GM21367 (cell line): ENCODE data around the gene PRKCA.
"Not testable (repeated sequence)": the region's sequence is repeated elsewhere in the genome, so short reads cannot be mapped to it uniquely, and the experiment has no call there.

Source experiments
- ATAC-seq: cut with Tn5 transposase; IDR thresholded peaks from one replicate; pipeline ENCODE4 v1.9.1; 2021; ENCODE audit not compliant: unreplicated experiment

PRKCA gene

DNA sequence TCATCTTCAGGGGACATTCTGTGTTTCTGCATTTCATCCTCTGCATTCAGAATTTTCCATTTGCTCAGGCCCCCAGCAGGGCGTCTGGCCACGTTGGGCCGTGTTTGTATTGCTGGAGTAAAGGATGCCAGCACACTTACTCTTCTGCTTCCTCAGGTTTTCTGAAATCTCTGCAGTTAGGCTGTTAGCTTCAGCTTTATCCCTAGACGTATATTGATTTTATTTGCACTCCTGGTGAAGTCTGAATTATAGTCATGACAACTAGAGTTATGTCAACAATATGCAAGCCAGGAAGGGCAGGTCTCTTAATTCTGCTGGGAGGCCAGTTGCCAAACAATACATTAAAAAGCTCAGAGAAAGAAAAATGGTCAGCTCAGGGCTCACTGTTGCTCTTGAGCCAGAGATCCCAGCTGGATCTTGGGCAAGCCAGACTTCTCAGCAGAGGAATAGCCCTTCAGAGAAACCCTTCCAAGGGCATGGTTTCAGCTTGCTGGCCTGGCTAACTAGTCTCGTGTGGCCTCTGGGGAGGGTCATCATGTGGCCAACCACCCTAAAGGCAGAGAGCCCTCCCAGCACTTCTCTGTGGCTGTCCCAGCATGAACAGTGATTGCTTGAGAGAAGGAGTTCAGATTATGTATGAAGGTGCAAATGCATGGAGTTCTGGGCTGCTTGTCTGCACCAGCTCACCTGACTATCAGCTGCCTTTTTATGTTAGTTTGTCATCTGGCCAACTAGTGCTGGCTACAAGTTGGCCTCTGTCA, 422.3 kb downstream of the PRKCA start:
- no peak for ATAC-seq

DNA sequence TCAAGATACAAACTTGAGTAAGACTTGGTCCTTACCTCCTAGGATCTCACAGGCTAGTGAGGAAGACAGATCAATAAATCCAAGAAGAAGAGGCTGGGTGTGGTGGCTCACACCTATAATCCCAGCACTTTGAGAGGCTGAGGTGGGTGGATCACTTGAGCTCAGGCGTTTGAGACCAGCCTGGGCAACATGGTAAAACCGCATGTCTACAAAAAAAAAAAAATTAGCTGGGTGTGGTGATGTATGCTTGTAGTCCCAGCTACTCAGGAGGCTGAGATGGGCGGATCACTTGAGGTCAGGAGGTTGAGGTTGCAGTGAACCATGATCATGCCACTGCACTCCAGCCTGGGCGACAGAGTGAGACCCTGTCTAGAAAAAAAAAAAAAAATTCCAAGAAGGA, 423.0 kb downstream of the PRKCA start:
- not testable (repeated sequence) for ATAC-seq

DNA sequence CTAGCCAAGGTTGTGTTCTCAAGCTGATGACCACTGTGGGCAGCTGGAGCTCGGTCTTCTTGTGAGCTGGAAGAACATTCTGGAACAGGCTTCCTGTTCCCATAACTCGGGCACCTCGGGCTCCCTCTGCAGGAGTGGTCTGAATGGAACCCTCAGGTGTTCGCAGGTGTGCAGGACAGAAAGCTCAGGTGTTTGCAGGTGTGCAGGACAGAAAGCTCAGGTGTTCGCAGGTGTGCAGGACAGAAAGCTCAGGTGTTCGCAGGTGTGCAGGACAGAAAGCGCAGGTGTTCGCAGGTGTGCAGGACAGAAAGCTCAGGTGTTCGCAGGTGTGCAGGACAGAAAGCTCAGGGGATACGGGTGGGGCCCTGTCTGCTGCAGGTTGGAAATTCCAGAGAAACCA, 423.5 kb downstream of the PRKCA start:
- ATAC-seq = no peak

- no peak for ATAC-seq
These were observed 424.0 kb downstream of the PRKCA start for GRCh38 chr17:66726371-66726770.

DNA sequence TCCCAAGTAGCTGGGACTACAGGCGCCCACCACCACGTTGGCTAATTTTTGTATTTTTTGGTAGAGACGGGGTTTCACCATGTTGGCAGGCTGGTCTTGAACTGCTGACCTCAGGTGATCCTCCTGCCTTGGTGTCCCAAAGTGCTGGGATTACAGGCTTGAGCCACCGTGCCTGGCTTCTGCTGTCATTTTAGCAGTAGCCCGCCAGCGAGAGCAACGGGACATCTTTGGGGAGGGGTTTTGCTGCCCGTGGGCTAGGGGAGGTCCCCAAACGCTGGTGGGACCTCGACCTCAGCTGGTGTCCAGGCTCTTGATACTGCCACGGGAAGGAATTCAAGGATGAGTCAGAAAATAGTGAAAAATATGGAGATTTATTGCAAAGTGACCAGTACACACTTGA, 424.4 kb downstream of the PRKCA start:
- no peak for ATAC-seq

DNA sequence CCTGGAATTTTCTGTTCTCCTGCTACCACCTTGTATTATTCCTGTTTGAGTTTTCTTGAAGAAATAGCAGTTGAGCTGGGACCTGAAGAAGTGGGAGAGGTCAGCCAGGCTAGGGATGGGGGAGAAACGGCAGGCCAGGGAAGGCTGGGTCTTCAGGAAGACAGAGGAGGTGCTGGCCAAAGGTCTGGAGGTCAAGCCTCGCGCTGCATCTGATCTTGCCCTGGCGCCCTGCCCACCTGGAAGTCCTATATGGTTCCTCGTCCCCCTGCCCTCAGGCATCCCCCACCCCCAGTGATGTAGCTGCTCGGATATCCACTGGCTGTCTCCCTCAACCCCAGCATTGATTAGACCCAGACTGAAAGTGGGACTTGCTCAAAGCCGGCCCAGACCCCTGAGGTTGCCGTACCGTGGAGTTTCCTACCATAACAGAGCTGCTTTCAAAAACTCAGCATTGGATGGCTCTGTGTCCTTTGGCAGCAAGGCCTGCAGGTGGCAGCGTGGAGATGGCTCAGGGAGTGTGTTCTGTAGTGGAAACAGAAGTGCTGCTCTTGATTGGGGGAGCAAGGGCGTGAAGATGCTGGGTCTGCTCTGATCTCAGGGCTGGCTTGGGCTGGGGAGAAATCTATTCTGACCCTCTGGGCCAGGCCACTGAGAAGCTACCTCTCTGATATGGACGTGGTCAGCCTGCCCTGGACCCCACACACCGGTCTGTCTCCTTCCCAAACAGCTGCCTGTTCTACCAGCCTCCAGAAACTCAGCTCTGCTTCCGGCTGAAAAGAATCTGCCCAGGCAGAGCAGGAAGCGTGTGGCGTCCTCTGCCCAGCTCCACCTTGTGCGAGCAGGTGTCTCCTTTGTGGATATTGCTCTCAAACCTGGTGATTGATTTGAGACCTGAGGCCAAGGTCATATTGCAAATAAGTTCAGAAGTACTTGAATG, 425.5 kb downstream of the PRKCA start:
- peak; percentile 74 for ATAC-seq

- no peak for ATAC-seq
These were observed 428.1 kb downstream of the PRKCA start for GRCh38 chr17:66730461-66730923.

GRCh38 chr17:66733759-66734158, 431.3 kb downstream of the PRKCA start:
- ATAC-seq = no peak

- ATAC-seq = no peak
These were observed 432.0 kb downstream of the PRKCA start for GRCh38 chr17:66734186-66734943.

- ATAC-seq = no peak
These were observed 435.1 kb downstream of the PRKCA start for GRCh38 chr17:66737524-66737923.

GRCh38 chr17:66738301-66738700, 435.9 kb downstream of the PRKCA start:
- ATAC-seq = no peak

DNA sequence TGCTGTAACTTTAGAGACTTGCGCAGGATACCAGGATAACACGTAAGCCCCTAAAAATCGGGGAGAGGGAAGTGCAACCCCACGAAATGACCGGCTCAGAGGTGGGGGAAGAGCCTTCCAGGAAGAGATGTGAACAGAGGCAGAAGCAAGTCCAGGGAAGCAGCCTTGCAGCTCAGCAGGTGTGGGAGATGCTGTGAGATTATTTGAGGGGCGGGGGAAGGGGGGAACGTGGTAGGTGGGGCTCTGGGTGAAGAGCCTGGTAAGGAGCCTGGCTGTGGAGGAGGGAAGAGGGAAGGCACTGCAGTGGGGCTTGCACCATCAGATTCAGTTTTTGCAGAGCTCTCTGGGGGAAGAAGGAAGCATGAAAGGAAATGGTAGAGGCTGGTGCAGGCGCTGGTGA, 437.1 kb downstream of the PRKCA start:
- no peak for ATAC-seq

DNA sequence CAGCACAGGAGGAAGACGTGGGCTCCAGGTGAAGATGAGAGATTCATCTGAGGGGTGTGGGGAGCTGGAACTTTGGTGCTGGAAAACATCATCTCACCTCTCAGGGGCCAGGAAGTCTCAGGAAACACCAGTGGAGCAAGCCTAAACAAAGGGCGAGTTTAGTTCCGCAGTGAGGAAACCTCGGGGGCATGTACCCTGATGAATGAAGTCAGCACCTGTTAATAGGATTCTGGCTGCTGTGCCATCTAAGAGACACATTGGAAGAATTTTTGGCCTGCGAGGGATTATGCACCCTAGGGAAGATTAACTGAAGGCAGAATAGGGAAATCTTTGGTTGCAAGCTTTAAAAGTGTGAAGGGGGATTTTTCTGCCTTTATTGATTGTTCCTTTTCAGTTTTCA, 437.8 kb downstream of the PRKCA start:
- ATAC-seq = no peak

DNA sequence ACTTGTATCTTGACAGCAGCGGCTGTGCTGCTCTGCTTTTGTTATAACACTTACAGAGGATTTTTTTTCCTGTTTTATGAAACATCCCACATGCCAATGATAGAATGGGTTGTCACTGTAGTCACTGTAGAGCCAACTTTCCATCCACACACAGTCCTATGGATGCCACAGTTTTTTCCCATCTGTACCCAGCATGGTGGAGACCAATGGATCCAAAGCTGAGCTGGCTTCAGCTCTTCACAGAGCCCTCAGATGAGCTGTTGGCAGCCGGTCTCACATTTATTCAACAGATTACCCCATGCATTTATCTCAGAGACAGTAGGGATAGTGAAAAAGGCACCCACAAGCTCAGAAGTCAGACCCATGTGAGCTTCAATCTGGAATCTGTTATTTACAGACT, 441.1 kb downstream of the PRKCA start:
- ATAC-seq = no peak

GRCh38 chr17:66746736-66747135, 444.3 kb downstream of the PRKCA start:
- no peak for ATAC-seq

DNA sequence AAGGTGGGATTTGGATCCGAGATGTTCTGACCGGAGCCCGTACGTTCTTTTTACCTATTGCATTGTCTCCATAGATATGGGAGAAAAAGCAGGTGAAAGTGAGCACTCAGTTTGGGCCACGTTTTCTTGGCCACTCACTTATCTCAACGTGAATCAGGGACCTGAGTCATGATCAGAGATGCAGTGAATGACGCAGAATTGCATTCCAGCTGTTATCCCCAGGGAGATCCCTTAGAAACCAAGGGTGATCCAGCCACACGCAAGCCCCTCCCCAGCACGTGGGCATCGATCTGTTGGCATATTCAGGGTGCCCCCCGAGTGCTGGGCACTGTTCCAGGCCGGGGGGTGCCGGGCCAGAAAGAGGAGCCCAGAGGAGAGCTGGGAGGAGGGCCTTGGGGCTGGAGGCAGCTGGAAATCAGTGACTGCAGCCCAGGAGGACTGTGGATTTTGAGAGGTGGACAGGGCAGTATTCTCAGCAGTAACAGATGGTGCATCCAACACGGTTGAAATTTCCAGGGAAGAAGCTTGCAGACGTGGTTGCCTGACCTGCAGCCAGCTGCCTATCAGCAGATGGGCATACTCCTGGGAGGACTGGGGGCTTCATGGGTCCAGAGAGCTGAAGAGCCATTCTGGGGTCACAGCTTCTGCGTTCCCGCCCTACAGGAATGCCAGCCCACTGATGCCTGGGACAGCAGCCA, 445.3 kb downstream of the PRKCA start:
- ATAC-seq = no peak

DNA sequence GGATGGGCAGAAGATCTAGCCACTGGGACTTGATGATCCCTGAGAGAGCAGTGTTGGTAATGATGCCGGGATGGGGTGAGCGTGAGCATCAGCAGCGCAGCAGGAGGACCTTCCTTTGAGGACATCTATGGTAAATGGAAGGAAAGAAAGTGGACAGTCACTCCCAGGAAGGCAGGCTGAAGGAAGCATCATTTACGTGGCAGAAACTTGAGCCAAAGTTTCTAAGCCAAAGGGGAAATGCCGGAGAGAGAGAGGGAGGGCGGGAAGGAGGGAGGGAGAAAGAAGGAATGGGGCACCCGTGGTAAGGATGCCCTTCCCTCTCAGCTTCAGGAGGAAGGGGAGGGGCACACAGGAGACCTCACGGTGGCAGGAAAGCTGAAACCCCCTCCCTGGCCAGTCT, 446.2 kb downstream of the PRKCA start:
- no peak for ATAC-seq

- ATAC-seq = no peak
These were observed 446.9 kb downstream of the PRKCA start for GRCh38 chr17:66749217-66749832.

GRCh38 chr17:66750116-66750515, 447.7 kb downstream of the PRKCA start:
- ATAC-seq = no peak
